AG09309 (cell line): ENCODE data around the gene CCDC57.
"Not testable (repeated sequence)": the region's sequence is repeated elsewhere in the genome, so short reads cannot be mapped to it uniquely, and the experiment has no call there.

Source experiments
- DNase-seq: peaks from one replicate; pipeline ENCODE4 v3.0.0-alpha.2; 2010; ENCODE audit warnings: low read depth
- H3K4me3 ChIP-seq: 2 replicates; pipeline ENCODE4 v1.5.1; 2011; ENCODE audit warnings: mild to moderate bottlenecking, low read depth, low read length, moderate library complexity; ENCODE audit not compliant: control insufficient read depth
- TF ChIP-seq, protein P1 (sequence below): IDR thresholded peaks from 2 replicates; pipeline ENCODE4 v1.5.1; 2011; ENCODE audit warnings: mild to moderate bottlenecking, low read depth, low read length, inconsistent platforms; ENCODE audit not compliant: insufficient read depth, control insufficient read depth; ENCODE audit errors: missing control alignments

The CCDC57 gene

DNA sequence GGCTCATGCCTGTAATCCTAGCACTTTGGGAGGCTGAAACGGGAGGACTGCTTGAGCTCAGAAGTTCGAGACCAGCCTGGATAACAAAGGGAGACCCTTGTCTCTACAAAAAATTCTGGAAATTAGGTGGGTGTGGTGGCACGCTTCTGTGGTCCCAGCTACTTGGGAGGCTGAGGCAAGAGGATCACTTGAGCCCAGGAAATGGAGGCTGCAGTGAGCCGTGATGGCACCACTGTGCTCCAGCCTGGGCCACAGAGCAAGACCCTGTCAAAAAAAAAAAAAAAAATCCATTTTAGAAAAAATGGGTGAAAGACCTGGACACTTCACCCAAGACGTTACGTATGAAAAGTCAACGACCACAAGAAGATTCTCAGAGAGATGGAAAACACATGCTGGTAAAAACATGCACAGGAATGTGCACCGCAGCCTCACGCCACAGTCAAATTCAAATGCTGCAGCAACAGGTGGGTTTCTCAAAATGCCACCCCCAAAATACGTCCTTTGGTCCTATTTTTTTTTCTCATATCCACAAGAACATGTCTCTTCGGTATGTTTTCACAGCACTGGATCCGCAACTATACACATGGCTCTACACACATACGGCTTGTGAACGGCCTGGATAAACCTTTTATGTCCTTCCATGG lies 43.7 kb upstream of the CCDC57 start:
- DNase-seq = no peak
- TF ChIP-seq, protein P1, sequence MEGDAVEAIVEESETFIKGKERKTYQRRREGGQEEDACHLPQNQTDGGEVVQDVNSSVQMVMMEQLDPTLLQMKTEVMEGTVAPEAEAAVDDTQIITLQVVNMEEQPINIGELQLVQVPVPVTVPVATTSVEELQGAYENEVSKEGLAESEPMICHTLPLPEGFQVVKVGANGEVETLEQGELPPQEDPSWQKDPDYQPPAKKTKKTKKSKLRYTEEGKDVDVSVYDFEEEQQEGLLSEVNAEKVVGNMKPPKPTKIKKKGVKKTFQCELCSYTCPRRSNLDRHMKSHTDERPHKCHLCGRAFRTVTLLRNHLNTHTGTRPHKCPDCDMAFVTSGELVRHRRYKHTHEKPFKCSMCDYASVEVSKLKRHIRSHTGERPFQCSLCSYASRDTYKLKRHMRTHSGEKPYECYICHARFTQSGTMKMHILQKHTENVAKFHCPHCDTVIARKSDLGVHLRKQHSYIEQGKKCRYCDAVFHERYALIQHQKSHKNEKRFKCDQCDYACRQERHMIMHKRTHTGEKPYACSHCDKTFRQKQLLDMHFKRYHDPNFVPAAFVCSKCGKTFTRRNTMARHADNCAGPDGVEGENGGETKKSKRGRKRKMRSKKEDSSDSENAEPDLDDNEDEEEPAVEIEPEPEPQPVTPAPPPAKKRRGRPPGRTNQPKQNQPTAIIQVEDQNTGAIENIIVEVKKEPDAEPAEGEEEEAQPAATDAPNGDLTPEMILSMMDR = no peak
- no peak overlapping the region for H3K4me3 ChIP-seq

DNA sequence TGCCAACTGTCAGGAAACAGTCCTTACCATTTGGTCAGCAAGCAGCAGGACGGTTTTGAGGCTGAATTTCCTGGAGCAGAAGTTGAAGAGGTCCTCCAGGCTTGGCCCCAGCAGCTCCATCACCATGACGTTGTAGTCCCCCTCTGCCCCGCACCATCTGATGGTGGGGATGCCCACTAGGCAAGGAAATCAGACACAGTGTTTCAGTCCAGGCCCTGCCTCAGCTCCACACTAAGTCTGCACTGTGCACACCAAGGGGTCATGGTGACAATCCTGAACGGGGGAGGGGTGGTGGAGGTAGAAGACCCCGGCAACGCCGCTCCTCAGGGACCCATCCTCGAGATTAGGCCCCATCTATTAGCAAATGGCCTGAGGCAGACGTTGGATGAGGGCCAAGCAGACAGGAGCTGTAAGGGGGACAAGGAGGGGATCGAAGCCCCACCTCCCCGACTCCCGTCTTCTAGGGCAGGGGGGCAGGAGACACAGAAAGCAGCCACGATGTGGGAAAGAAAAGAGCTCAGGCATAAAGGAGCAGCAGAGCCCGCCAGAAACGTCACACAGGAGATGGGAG lies 42.8 kb upstream of the CCDC57 start:
- no peak overlapping the region for H3K4me3 ChIP-seq
- TF ChIP-seq, protein P1 = no peak
- no peak for DNase-seq

DNA sequence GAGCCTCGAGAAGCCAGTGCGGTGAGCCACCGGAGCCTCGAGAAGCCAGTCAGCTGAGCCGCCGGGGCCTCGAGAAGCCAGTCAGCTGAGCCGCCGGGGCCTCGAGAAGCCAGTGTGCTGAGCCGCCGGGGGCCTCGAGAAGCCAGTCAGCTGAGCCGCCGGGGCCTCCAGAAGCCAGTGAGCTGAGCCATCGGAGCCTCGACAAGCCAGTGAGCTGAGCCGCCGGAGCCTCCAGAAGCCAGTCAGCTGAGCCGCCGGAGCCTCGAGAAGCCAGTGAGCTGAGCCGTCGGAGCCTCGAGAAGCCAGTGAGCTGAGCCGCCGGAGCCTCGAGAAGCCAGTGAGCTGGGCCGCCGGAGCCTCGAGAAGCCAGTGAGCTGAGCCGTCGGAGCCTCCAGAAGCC lies 42.1 kb upstream of the CCDC57 start:
- H3K4me3 ChIP-seq, DNase-seq: not testable (repeated sequence)

DNA sequence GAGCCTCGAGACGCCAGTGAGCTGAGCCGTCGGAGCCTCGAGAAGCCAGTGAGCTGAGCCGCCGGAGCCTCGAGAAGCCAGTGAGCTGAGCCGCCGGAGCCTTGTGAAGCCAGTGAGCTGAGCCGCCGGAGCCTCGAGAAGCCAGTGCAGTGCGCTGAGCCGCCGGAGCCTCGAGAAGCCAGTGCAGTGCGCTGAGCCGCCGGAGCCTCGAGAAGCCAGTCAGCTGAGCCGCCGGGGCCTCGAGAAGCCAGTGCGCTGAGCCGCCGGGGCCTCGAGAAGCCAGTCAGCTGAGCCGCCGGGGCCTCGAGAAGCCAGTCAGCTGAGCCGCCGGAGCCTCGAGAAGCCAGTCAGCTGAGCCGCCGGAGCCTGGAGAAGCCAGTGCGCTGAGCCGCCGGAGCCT lies 41.5 kb upstream of the CCDC57 start:
- not testable (repeated sequence) for DNase-seq, H3K4me3 ChIP-seq

DNA sequence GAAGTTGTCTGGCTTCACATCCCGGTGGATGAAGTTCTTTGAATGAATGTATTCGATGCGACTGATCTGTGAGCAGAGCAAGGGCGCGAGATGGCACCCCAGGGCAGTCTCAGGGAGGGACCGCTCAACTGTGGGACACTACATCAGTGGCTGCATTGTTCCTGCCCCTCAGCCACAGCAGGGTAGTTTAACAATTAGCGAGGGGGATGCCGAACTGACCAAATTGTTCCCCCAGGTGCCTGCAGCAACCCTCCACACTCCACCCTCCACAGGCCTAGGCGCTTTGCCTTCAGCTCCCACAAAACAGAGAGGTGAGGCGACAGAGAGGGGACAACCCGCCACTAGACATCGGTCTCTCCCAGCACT lies 40.5 kb upstream of the CCDC57 start:
- TF ChIP-seq, protein P1 = no peak
- H3K4me3 ChIP-seq = no peak overlapping the region
- DNase-seq = no peak

DNA sequence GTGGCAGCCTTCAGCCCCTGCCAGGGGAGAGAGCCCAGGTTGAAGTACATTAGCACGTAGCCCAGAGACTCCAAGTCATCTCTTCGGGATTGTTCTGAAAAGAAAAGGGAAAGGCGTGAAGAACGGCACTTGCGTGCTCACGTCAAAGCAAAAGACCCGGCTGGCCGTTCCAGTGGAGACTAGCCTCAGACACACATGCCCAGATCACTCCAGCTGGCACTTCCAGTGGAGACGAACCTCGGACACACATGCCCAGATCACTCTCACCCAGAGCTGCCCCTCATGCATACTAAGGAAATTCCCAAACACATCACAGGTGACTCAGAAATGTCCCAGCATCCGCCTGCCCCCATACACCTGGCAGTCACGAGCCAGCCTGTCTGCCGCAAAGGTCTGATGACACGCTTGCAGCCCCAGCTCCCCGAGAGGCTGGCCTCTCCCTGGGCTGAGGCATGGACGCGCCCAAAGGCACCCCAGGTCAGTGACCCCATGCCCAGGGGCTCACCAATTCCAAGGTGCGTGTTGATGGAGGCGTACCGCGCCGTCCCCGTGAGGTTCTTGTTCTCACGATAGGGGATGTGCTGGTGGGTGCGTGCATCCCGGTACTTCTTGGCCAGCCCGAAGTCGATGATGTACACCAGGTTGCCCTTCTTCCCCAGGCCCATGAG lies 40.0 kb upstream of the CCDC57 start:
- DNase-seq = no peak
- TF ChIP-seq, protein P1 = no peak
- no peak overlapping the region for H3K4me3 ChIP-seq

DNA sequence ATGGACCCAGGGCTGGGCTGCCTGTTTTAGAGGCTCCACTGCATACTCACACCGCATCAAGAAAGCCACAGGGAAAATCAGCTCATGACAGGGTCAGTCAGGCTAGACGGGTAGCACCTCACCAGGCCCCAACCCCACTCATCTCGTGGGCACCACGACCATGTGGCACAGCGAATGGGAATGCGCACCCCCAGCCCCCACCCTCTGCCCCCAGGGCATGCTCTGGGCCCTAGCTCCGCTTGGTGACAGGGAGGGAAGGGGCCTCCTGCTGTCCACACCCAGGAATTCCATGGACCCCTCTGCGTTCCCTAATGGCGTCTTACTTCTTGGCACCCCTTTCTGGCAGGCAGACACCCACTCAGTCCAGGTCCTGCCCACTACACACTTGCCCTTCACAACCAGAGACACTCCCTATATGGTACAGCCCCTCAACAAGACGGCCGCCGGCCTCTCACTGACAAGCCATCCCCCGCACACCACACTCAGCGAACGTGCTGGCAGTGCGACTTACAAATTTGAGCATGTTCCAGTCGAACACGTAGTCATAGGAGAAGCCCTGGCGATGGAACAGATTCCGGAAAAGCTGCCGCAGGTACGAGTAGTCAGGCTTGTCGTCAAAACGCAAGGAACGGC lies 38.3 kb upstream of the CCDC57 start:
- H3K4me3 ChIP-seq = no peak overlapping the region
- TF ChIP-seq, protein P1 = no peak
- no peak for DNase-seq
